Aorta (tissue), 5 donors: ENCODE results near the gene PLAAT4. TPM values are rescaled to one million over a fixed set of nuclear protein-coding genes. Genes with fewer than 3 reads are reported as not detected.
"Not testable (repeated sequence)": the region's sequence is repeated elsewhere in the genome, so short reads cannot be mapped to it uniquely, and the experiment has no call there.

Source experiments
- ATAC-seq: fragments of 200-7000 bp; cut with Tn5 transposase; one replicate; pipeline ENCODE4 v1.9.1; 2022; ENCODE audit warnings: moderate library complexity; ENCODE audit not compliant: low FRiP score
- DNase-seq, 2 donors: peaks; one replicate each; pipeline ENCODE4 v3.0.0-alpha.2; 2020
- H3K27ac ChIP-seq, 2 donors: one replicate each; pipeline ENCODE4 v1.5.1; 2013; ENCODE audit warnings: low read length in 2 of 2, mild to moderate bottlenecking in 2 of 2, moderate library complexity in 2 of 2, control low read depth in 1 of 2, inconsistent platforms in 1 of 2, low read depth in 1 of 2
- H3K27me3 ChIP-seq, 2 donors: one replicate each; pipeline ENCODE4 v1.6.1; 2013; ENCODE audit warnings: control low read depth in 1 of 2, low read length in 1 of 2, mild to moderate bottlenecking in 1 of 2, moderate library complexity in 1 of 2; ENCODE audit not compliant: insufficient read depth in 2 of 2, control insufficient read depth in 1 of 2
- H3K36me3 ChIP-seq, 2 donors: one replicate each; pipeline ENCODE4 v1.6.1; 2013; ENCODE audit warnings: control low read depth in 1 of 2, low read length in 1 of 2, mild to moderate bottlenecking in 1 of 2; ENCODE audit not compliant: insufficient read depth in 2 of 2, control insufficient read depth in 1 of 2
- H3K4me1 ChIP-seq, 2 donors: one replicate each; pipeline ENCODE4 v1.6.1; 2013; ENCODE audit warnings: low read length in 2 of 2, control low read depth in 1 of 2, mild to moderate bottlenecking in 1 of 2, moderate library complexity in 1 of 2; ENCODE audit not compliant: insufficient read depth in 2 of 2, control insufficient read depth in 1 of 2
- H3K4me3 ChIP-seq, 2 donors: one replicate each; pipeline ENCODE4 v1.5.1; 2013; ENCODE audit warnings: low read length in 2 of 2, control low read depth in 1 of 2, mild to moderate bottlenecking in 1 of 2
- H3K9me3 ChIP-seq: one replicate; pipeline ENCODE4 v1.6.1; 2013; ENCODE audit warnings: mild to moderate bottlenecking, low read length; ENCODE audit not compliant: control insufficient read depth
- WGBS, 2 donors: extraction: QIAGEN DNeasy Blood & Tissue Kit; methylation state at CpG; one replicate each; pipeline ENCODE4 v1.1.7; 2013; 5-methylcytosine and 5-hydroxymethylcytosine counted together
- intact Hi-C, 2 donors: fragments of 100-400 bp; cut with DNase I; formaldehyde crosslinking; loops; one replicate each; pipeline versions ENCODE4 v1.14.2 to v1.15.0; 2022
- polyA plus RNA-seq, 2 donors: library from polyadenylated mRNA; stranded (reverse); fragments of 200-250 nt; gene quantifications; one replicate each; pipeline ENCODE4 v1.2.3, GENCODE V29; 2013
- total RNA-seq, 2 donors: library from RNA; stranded (reverse); fragmentation: NEBNext Ultra II Directional; extraction: Animal tissue kit (Norgen Biotek cat#: 25700); gene quantifications; one replicate each; pipeline ENCODE4 v1.2.1, GENCODE V29; 2021
- donor health status: healthy with polysubstance abuse.
- donor health status: Bipolar disorder and iron deficiency.
- donor health status: DM: no; HTN: no; CAD: no.
- donor health status: DM: no; HTN: no; CAD: no.
- donor health status: DM: yes; HTN: yes; CAD: no.

Gene PLAAT4
- total and polyA plus RNA-seq, 4 donors: 12.4 to 54.3 (median 36.5) TPM

DNA sequence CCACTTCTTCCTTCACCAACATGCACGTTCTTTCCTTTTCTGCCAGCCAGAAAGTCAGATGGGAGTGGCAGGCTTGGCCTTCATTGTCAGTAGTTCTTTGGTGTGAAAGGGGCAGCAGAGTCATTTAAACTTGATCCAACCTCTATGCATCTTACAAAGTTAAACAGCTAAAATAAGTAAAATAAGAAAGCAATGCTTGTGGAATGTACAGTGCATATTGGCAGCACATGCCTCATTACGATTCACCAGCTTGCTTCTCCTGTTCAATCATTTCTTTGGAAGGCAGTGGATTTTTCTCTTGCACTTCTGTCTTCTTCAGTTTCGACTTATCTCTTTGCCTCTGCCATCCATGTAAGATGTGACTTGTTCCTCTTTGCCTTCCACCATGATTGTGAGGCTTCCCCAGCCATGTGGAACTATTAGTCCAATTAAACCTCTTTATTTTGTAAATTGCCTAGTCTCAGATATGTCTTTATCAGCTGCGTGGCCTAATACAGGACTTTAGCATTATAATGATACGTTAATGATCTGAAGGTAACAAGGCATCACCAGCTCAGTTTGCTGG lies 15.9 kb upstream of the PLAAT4 start:
- ATAC-seq: no peak
- intact Hi-C loops: no loop called here
- WGBS, 2 donors: 75% methylated on average over 5 of the region's 5 CpGs
- H3K9me3 ChIP-seq: peaks cover 1% of the 10 kb centered on the region
- H3K36me3 ChIP-seq: no peaks in the 10 kb centered on the region
- H3K27me3 ChIP-seq: no peaks in the 10 kb centered on the region
- DNase-seq: no peak
- H3K27ac ChIP-seq: no peak overlapping the region
- H3K4me3 ChIP-seq: no peak overlapping the region
- no peaks in the 10 kb centered on the region for H3K4me1 ChIP-seq

DNA sequence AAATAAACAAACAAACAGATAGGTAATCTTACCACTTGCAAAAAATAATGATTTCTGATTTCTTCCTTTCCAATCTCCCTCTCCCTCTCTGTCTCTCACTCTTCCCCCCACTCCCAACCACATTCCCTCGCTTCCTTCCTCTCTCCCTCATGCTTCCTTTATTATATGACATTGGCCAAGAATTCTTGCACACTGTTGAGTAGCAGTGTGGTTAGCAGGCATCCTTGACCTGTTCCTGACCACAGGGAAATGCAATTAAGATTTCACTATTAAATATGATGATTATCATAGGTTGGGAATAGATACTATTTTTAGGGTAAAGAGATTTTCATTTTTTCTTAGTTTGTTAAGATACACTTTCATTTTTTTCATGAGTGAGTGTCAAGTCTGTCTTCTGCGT lies 14.7 kb upstream of the PLAAT4 start:
- ATAC-seq (no peak), DNase-seq (no peak)
- Histone ChIP-seq H3K27ac (no peak overlapping the region), H3K27me3 (no peaks in the 10 kb centered on the region), H3K36me3 (no peaks in the 10 kb centered on the region), H3K4me3 (no peak overlapping the region), H3K4me1 (no peaks in the 10 kb centered on the region), H3K9me3 (peaks cover 1% of the 10 kb centered on the region)
- WGBS, 2 donors: 95% methylated on average over 2 of the region's 2 CpGs
- intact Hi-C loops: no loop called here

DNA sequence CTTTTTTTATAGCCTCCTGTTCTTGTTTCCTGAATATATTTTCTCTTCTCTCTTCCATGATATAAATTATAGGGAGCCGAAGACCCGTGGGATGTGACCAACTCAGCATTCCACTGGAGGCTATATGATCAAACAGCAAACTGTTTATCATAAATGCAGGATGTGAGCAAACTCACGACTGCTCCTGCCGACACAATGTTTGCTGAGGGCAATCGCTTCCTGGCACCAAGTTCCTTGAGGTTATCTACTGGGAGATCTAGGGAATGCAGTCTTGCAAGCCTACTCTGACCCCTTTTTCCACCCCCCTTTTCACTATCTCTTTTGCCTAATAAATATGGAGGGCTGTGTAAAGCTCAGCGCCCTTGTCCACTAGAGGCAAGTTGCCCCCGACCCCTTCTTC lies 13.5 kb upstream of the PLAAT4 start:
- WGBS, 2 donors: 87 to 89% methylated on average over 7 of the region's 7 CpGs
- no peak overlapping the region for H3K4me3 ChIP-seq
- H3K9me3 ChIP-seq: peaks cover 1% of the 10 kb centered on the region
- ATAC-seq (no peak), DNase-seq (no peak)
- intact Hi-C loops: no loop called here
- no peaks in the 10 kb centered on the region for H3K4me1 ChIP-seq
- H3K36me3 ChIP-seq: no peaks in the 10 kb centered on the region
- no peak overlapping the region for H3K27ac ChIP-seq
- H3K27me3 ChIP-seq: no peaks in the 10 kb centered on the region

DNA sequence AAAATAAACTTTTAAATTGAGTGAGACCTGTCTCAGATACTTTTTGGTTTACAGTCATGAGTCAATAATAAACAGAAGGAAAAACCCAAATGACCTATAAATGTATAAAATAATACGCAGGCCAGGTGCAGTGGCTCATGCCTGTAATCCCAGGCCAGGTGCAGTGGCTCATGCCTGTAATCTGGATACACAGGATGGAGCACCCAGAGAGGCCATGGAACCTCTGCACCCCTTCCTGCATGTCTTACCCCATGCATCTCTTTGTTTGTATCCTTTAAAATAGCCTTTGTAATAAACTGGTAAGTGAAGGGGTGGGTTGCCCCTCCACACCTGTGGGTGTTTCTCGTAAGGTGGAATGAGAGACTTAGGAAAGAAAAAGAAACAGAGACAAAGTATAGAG lies 8.9 kb upstream of the PLAAT4 start:
- WGBS, 2 donors: 93 to 94% methylated on average over 2 of the region's 2 CpGs
- no peak overlapping the region for H3K4me3 ChIP-seq
- DNase-seq (no peak), ATAC-seq (no peak)
- intact Hi-C loops: no loop called here
- H3K27ac ChIP-seq: no peak overlapping the region
- H3K36me3 ChIP-seq: no peaks in the 10 kb centered on the region
- no peaks in the 10 kb centered on the region for H3K27me3 ChIP-seq
- no peaks in the 10 kb centered on the region for H3K4me1 ChIP-seq
- H3K9me3 ChIP-seq: peaks cover 1% of the 10 kb centered on the region

DNA sequence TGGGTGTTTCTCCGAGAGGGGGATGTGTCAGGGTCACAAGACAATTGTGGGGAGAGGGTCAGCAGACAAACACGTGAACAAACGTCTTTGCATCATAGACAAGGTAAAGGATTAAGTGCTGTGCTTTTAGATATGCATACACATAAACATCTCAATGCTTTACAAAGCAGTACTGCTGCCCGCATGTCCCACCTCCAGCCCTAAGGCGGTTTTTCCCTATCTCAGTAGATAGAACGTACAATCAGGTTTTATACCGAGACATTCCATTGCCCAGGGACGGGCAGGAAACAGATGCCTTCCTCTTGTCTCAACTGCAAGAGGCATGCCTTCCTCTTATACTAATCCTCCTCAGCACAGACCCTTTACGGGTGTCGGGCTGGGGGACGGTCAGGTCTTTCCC lies 8.5 kb upstream of the PLAAT4 start:
- intact Hi-C loops, H3K27ac ChIP-seq, ATAC-seq, H3K4me3 ChIP-seq, H3K9me3 ChIP-seq, H3K27me3 ChIP-seq, H3K4me1 ChIP-seq, DNase-seq, H3K36me3 ChIP-seq: not testable (repeated sequence)
- WGBS, 2 donors: 73 to 80% methylated on average over 3 to 8 of the region's 11 CpGs

DNA sequence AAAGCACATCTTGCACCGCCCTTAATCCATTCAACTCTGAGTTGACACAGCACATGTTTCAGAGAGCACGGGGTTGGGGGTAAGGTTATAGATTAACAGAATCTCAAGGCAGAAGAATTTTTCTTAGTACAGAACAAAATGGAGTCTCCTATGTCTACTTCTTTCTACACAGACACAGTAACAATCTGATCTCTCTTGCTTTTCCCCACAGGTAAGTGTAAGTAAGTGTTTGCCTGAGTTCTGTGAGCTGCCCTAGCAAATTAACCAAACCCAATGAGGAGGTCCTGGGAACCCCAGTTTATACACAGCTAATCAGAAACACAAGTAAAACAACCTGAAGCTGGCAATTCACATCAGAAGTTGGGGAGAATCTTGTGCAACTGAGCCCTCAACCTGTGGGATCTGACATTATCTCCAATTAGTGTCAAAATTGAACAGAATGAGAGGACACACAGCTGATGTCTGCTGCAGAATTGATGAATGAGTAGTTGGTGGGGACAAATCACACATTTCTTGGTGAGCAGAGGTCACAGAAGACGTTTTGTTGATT lies 7.8 kb upstream of the PLAAT4 start:
- H3K27me3 ChIP-seq, H3K4me1 ChIP-seq, H3K4me3 ChIP-seq, H3K27ac ChIP-seq, DNase-seq, ATAC-seq, intact Hi-C loops, H3K36me3 ChIP-seq, H3K9me3 ChIP-seq: not testable (repeated sequence)
- WGBS, 2 donors: 83 to 86% methylated on average over 1 of the region's 3 CpGs

DNA sequence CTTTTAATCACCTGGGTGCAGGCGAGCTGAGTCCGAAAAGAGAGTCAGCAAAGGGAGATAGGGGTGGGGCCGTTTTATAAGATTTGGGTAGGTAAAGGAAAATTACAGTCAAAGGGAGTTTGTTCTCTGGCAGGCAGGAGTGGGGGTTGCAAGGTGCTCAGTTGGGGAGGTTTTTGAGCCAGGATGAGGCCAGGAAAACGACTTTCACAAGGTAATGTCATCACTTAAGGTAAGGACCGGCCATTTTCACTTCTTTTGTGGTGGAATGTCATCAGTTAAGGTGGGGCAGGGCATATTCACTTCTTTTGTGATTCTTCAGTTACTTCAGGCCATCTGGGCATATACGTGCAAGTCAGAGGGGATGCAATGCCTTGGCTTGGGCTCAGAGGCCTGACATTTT lies 7.2 kb upstream of the PLAAT4 start:
- H3K4me1 ChIP-seq, H3K9me3 ChIP-seq, H3K36me3 ChIP-seq, H3K27ac ChIP-seq, H3K27me3 ChIP-seq, DNase-seq, H3K4me3 ChIP-seq, intact Hi-C loops, ATAC-seq: not testable (repeated sequence)
- 69 to 79% methylated on average over 6 of the region's 6 CpGs for WGBS, 2 donors

DNA sequence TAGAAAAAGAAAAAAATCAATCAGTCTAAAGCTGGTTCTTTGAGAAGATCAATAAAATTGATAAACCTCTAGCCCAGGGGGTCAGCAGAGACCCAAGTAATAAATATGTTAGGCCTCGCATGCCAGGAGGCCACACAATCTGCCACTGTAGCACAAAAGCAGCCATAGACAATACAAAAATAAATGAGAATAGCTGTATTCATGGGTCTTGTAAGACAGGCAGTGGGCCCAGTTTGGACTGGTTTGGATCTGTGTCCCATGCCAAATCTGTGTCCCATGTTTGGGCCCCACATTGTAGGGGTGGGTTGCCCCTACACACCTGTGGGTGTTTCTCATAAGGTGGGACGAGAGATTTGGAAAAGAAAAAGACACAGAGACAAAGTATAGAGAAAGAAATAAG lies 6.6 kb upstream of the PLAAT4 start:
- Histone ChIP-seq H3K4me1 (no peaks in the 10 kb centered on the region), H3K4me3 (no peak overlapping the region), H3K27ac (no peak overlapping the region), H3K36me3 (no peaks in the 10 kb centered on the region), H3K9me3 (no peaks in the 10 kb centered on the region), H3K27me3 (no peaks in the 10 kb centered on the region)
- ATAC-seq (no peak), DNase-seq (no peak)
- intact Hi-C loops: no loop called here
- WGBS, 2 donors: 91 to 93% methylated on average over 2 of the region's 2 CpGs

DNA sequence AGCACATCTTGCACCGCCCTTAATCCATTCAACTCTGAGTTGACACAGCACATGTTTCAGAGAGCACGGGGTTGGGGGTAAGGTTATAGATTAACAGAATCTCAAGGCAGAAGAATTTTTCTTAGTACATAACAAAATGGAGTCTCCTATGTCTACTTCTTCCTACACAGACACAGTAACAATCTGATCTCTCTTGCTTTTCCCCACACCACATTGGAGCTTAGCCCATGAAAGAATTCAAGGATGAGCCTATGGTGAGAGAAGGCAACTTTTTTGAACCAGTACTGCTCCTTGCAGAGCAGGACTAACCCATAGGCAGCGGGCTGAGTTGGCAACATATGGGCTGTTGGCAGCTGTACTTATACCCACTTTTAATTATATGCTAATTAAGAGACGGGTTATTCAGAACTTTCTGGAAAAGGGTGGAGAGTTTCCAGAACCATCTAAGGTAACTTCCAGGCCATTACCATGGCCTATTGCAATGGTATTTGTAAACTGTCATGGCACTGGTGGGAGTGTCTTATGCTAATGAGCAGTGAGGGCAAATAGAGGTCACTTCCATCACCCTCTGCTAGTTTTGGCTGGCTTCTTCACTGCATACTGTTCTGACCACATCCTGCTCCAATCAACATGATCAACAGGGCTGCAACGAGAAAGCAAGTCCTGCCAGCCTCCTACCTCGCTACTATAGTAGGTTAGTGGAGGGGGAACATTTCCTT lies 5.4 kb upstream of the PLAAT4 start:
- H3K4me3 ChIP-seq, DNase-seq, H3K9me3 ChIP-seq, H3K4me1 ChIP-seq, intact Hi-C loops, H3K27me3 ChIP-seq, H3K36me3 ChIP-seq, H3K27ac ChIP-seq: not testable (repeated sequence)
- peak; percentile 50 for ATAC-seq
- WGBS, 2 donors: 50 to 55% methylated on average over 4 of the region's 6 CpGs
